Liver (tissue), 3 donors: ENCODE results near the gene TUBA1C.

Experiments
- CTCF ChIP-seq: fragments of 150-350 bp; IDR thresholded peaks from 2 replicates; pipeline ENCODE4 v1.5.1; 2017; ENCODE audit warnings: improper control_type of control experiment, low read depth, low read length; ENCODE audit not compliant: missing input control
- GABPA ChIP-seq, 2 donors: IDR thresholded peaks in 1 of 2; conservative IDR thresholded peaks in 1 of 2; 2 replicates each; pipeline ENCODE4 v1.6.1; 2016; ENCODE audit warnings: antibody characterized with exemption in 2 of 2, mild to moderate bottlenecking in 1 of 2, moderate library complexity in 1 of 2
- MAX ChIP-seq: IDR thresholded peaks from 2 replicates; pipeline ENCODE4 v1.6.1; 2016; ENCODE audit warnings: antibody characterized with exemption
- SP1 ChIP-seq: IDR thresholded peaks from 2 replicates; pipeline ENCODE4 v1.6.1; 2018; ENCODE audit warnings: antibody characterized with exemption, mild to moderate bottlenecking
- TF ChIP-seq, protein P1 (sequence below): IDR thresholded peaks from 2 replicates; pipeline ENCODE4 v1.6.1; 2016; ENCODE audit warnings: antibody characterized with exemption
- donor health status: healthy.
- donor health status: healthy.

DNA sequence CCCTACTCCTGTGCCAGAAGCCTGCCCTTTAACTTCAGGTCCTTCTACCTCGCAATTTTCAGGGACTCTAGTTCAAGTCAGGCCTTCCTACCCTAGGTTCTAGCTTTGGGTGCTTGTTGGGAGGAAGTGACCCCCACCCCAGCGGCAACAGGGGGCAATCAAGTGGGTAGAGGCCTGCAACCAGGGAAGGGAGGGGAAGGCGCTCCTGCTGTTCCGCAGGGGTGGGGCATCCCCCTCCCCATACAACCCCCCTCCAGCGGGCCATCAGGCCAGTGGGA, 29.9 kb downstream of the TUBA1C start:
- TF ChIP-seq CTCF (no peak), GABPA (IDR thresholded peaks at IDR 0.05 in 1 of 2, conservative IDR thresholded peaks at IDR 0.05 in 1 of 2) (no peak), MAX (no peak), SP1 (no peak)
- TF ChIP-seq, protein P1, sequence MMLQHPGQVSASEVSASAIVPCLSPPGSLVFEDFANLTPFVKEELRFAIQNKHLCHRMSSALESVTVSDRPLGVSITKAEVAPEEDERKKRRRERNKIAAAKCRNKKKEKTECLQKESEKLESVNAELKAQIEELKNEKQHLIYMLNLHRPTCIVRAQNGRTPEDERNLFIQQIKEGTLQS, result no peak
